ENCODE data around the gene HPS4.

DNA sequence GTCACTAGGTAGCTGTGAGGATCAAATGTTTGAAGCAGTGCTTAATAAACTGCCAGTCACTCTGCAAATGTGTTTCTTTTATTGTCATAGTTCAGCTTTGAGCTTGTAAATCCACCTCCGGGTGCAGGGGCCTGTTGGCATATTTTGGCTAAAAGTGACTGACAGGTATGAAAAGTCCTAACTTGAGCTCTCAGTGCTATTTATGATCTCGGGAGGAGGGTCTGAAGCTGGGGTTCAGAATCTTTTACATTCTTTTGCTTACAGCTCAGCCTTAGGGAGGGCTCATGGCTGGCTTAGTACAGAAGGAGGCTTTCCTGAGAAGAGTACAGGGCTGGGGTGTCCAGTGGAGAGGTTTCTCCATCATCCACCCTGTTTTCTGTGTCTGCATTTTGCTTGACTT, 53.0 kb downstream of the HPS4 start:
- TF ChIP-seq, protein P1, sequence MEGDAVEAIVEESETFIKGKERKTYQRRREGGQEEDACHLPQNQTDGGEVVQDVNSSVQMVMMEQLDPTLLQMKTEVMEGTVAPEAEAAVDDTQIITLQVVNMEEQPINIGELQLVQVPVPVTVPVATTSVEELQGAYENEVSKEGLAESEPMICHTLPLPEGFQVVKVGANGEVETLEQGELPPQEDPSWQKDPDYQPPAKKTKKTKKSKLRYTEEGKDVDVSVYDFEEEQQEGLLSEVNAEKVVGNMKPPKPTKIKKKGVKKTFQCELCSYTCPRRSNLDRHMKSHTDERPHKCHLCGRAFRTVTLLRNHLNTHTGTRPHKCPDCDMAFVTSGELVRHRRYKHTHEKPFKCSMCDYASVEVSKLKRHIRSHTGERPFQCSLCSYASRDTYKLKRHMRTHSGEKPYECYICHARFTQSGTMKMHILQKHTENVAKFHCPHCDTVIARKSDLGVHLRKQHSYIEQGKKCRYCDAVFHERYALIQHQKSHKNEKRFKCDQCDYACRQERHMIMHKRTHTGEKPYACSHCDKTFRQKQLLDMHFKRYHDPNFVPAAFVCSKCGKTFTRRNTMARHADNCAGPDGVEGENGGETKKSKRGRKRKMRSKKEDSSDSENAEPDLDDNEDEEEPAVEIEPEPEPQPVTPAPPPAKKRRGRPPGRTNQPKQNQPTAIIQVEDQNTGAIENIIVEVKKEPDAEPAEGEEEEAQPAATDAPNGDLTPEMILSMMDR (IDR thresholded peaks at IDR 0.05): no peak
- no peak for TF ChIP-seq EZH2 (IDR thresholded peaks at IDR 0.05)
